Activated T-helper 9 cell treated with anti-CD3 and anti-CD28 coated beads, Interleukin-2, amount 50 U/mL, for 16 hours (primary cell): ENCODE measurements around the gene ARPC4.

Experiments
- DNase-seq: peaks from one replicate; pipeline ENCODE4 v3.0.0-alpha.2; 2020; ENCODE audit warnings: low read depth

The ARPC4 gene

DNA sequence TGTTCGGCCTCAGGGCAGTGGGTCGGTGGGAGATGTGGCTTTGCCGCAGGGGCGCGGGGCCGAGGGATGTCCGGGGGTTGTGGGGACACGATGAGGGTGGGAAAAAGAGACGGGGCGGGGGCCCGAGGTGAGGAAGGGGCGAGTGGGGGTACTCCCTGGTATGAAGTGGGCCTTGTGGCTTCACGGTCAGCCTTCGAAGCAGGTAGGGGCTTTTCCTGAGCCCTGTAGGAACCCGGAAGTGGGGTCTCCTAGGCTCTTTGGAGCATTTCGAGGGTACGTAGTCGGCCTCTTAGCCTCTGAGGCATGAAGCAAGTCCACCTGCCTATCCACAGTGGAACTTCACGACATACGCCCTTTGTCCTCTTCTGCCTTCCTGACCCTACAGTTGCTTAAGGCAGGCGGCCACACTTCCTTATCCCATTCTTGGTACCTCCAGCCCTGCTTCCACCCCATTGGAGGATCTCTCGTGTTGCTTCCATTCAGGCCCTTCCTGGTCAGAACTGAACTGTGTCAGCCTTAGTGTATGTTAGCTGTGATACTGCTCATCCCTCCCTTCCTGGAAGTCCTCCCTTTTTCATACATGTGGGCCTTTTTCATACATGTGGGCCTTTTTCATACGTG is 389 bp downstream of the ARPC4 start:
- DNase-seq = no peak

DNA sequence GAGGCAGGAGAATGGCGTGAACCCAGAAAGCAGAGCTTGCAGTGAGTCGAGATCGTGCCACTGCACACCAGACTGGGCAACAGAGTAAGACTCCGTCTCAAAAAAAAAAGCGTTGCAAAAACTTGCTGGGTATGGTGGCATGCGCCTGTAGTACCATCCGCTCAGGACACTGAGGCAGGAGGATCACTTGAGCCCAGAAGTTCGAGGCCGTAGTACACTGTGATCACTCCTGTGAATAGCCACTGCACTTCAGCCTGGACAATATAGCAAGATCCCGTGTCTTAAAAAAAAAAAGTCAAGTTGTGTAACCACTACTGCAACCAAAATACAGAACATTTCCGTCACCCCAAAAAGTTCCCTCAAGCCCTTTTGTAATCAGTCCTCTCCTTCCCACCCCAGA is 1.5 kb downstream of the ARPC4 start:
- DNase-seq = no peak

DNA sequence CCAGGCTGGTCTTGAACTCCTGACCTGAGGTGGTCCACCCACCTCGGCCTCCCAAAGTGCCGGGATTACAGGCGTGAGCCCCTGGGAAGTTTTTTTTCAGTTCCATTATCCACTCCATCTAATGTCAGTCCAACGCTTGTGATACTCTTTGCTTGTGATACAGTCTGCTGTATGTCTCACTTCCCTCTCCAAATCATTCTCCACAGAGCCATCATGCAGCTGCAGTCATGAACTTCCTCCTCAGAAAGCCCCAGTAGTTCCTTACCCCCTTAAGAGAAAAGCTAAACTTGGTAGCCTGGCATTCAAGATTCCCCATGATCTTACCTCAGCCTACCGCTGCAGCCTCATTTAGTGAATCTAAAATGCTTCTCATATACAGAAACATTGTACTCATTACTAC is 2.3 kb downstream of the ARPC4 start:
- DNase-seq = no peak

DNA sequence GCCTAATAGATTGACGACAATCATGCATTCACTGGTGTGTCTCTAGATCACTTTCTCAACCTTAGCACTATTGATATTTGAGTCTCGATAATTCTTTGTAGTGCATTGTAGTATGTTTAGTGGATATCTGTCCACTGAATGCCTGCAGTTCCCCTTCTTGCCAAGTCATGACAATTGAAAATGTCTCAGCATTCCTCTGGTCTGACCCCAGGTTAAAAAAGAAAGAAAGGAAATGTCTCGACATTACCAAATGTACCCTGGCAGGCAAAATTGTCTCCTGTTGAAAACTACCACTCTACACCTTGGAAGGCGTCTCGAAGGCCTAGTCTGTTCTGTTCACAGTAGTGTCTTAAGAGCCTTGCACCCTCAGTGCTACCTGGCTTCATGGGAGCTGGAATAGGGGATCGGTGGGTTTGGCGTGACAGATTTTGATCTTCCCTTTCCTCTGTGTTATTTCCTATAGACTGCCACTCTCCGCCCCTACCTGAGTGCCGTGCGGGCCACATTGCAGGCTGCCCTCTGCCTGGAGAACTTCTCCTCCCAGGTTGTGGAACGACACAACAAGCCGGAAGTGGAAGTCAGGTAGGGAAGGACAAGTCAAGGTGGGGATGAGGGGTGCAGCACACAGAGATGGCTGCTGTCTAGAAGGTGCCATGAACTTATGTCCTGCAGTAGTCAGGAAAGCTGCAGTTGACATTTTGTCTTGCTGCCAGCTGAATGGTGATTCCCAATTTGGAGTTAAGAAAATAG is 4.5 kb downstream of the ARPC4 start:
- no peak for DNase-seq

DNA sequence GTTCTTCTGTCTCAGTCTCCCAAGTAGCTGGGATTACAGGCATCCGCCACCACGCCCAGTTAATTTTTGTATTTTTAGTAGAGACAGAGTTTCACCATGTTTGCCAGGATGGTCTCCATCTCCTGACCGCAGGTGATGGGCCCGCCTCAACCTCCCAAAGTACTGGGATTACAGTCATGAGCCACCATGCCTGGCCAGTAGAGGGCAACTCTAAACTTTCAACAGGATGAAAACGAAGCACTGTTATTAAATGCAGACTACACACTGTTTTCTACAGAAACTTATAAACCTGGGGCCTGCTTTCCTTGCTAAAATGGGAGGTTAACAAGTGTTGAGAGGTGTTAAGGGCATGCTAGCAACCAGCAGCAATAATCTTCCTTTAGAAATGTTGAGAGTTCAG is 7.6 kb downstream of the ARPC4 start:
- DNase-seq = no peak

DNA sequence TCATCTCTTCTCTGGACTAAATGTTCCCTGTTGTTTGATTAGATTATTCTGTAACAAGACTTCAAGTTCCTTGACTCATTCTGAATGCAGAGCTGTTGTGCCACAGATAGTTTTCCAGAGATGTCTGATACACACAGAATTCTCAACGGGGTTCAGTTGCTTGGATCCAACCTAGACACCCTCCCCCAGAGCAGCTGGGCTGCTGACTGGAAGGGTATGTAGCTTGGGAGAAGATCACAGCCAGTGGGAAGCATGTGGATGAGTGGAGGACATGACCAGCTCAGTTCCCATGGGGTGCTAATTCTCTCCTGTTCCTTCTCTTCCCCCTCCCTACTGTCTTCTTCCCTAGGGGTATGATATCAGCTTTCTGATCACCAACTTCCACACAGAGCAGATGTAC is 10.6 kb downstream of the ARPC4 start:
- DNase-seq = no peak

DNA sequence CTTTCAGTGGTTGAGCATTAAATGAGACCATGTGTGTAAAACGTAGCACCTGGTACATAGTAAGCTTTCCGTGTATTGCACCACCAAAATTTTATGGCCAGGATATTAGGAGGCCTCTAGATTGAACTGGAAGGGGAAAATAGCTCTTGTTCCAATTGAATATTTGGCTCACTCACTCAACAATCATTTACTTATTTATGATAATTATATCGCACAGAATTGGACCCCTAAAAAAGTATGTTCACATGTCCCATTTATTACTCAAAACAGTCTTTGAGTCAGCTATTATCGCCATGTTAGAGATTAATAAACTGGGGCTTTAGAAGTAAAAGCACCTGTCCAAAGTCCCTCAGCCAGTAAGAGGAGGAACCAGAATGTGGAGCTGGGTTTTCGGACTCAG is 12.1 kb downstream of the ARPC4 start:
- no peak for DNase-seq

DNA sequence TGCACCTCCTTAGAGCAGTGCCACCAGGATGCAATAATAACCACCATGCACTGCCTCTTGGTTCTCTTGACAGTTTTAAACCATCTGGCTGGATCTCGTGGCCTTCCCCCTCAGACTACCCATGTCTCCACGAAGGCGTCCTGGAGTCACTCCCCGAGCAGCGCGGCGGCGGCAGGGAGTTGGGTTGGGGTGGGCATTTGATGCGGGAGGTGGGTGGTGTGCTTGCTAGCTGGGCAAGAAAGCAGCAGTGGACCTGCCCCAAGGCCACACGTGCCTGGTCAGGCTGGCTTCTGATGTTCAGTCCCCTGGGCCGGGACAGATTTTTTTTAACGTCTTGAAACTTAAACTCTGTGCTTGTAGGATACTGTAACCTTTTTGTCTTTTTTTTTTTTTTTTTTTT is 13.3 kb downstream of the ARPC4 start:
- no peak for DNase-seq

DNA sequence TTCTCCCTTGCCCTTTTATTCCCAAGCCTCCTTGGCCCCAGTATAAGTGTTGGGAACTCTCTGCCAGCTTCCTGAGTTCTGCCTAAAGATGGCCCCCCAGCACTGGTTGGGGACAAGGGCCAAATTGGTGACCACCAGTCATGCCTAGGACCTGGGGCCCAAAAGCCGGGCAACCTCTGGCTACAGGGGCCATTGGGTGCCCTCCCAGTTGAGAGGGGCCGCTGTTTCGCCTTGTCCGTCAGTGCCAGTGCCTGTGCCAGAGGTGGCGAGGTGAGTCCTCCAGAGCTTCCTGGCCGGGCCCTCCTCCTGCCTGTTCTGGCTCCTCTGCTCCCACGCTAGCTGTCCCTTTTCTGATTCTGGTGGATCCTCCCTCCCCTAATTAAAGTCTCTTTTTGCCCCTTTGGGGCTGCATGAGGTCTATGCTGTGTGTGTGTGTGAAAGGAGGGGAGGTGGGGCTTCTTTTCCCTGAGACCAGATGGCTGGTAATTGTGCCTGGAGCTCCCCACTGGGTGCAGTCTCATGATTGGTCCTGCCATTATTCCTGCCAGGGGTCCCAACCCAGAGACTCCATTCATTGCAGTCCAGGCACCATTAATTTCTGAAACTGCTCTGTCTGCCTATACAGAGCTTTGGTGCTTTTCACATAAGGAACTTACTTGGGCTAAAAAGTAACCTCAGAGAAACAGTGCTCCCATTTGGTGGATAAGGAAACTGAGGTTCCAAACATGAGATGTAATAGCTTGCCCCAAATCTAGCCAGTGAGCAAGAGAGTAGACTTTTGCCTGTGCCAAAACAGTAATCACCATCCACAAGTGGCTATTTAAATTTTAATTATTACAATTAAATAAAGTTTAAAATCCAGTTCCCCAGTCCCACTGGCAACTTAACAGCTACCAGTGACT is 14.1 kb downstream of the ARPC4 start:
- DNase-seq = no peak

DNA sequence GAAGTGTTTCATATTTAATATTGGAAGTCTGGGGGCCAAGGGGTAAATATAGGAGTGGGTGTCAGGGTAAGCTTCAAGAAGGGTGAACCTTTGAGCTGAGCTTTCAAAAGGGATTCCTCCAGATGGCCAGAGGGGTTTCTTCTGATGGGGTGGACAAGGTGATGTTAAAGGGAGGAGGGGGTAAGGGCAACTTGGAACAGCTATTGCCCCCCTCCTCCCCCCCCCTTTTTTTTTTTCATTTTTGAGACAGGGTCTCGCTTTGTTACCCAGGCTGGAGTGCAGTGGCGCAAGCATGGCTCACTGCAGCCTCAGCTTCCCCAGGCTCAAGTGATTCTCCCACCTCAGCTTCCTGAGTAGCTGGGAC is 15.1 kb downstream of the ARPC4 start:
- no peak for DNase-seq

DNA sequence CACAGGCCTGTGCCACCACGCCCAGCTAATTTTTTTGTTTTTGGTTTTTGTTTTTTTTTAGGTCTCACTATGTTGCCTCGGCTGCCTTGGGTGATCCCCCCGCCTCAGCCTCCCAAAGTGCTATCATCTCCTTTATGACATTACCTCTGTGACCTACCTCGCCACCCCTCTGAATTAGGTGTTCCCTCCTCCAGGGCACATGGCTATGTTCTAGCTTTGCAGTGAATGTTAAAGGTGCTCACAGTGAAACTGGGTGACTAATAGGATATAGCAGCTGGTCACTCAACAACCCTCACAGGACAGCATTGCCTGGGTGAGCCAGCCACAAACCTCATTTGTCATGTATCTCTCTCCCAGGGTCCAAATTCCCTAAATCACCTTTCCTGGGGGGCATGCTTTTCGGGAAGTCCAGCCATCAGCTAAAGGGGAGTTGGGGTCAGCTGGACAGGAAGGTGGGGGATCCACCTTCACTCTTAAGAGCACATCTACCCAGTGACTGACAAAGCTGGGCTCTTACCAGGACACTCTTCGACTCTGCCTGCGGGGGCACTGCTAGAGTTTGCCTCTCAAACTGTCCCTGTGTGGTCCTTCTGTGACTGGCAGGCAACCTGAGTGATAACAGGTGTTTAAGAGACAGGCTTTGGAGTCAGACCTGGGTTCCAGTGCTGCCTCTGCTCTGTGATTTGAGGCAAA is 15.6 kb downstream of the ARPC4 start:
- DNase-seq = peak; percentile 27

DNA sequence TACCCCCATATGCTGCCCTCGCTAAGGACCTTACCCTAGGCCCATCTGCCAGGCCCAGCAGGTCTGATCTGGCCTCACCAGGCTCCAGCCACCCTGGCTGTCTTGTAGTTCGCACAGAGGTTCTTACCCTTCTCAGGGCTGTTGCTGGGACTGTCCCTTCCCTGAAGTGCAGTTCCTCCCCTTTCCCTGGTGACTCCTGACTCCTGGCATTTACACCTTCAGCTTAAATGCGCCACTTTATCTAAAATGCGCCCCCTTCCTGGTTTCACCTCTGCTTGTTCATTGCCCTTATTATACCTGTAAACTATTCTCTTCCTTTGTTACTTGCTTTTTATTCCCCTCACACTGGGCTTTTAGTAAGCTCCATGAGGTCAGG is 16.3 kb downstream of the ARPC4 start:
- no peak for DNase-seq

DNA sequence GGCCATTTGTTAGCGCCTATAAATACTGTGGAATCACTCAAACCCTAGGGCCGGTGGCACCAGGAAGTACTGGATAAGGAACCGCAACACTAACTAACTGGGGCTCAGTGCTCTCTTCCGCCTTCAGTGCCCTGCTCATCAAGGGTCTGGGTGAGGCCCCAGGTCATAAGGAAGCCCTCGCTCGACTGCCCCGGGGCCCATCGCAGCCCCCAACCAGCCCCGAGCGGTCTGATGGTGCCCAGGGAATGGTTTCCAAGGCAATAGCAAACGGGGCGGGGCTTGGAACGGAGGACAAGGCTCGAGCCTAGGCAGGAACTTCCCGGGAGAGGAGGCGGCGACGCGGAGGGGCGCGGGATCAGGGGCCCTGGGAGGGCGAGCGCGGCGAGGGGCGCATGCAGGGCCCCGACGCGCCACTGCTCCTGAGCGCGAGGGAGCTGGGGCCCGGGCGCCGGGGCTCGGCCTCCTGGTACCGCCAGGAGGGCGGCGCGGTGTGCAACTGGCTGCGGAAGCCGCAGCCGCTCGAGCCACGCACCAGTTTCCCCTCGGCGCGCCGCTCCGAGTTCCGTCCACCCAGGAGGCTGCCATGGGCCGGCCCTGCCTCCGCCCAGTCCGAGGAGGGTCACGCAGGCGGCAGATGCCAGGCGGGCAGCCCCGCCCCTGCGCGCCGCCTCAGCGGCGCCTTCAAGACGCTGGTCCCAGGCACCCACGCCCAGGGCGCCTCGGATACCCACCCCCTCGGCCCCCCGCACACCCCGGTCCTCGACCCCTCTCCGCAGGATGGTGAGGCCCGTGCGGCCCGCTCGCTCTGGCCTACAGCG is 16.9 kb downstream of the ARPC4 start, which contains the start of gene TTLL3:
TTLL3 (plus strand) TSS at position 648 of the 818 bp plus-strand sequence. CDS start 400 bp downstream, outside the sequence.
- DNase-seq = peak; percentile 29

DNA sequence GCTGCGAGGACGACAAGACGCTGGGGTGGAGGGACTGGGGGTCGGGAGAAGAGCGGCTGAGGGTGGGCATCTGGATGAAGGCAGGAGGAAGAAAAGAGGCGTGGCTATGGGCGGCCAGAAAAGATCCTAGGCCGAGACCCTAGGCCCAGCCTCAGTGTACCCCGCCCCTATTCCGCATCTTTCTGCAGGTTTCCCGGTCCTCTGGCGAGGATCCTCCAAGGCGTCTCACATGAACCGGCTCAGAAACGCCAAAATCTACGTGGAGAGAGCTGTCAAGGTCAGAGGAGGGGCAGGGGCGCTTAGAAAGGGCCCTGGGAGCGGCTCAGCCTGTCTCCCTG is 17.5 kb downstream of the ARPC4 start:
- no peak for DNase-seq

DNA sequence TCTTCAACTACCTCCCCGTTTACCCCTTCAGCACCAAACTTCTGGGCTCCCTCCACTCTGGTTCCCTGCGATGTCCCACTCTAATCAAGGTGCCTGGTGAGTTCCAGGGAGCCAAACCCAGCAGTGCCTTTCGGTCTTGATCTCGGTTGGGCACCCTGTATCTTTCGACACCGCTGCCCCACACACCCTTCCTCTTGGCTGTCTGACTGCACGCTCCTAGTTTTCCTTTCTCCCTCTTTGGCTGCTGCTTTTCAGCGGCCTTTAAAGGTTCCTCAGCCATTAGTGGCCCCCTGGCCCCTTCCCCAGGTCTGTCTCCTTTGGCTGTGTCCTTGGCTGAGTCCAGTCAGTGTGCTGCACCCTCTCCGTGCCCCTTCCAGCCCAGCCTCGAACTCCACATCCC is 18.0 kb downstream of the ARPC4 start:
- DNase-seq = no peak

DNA sequence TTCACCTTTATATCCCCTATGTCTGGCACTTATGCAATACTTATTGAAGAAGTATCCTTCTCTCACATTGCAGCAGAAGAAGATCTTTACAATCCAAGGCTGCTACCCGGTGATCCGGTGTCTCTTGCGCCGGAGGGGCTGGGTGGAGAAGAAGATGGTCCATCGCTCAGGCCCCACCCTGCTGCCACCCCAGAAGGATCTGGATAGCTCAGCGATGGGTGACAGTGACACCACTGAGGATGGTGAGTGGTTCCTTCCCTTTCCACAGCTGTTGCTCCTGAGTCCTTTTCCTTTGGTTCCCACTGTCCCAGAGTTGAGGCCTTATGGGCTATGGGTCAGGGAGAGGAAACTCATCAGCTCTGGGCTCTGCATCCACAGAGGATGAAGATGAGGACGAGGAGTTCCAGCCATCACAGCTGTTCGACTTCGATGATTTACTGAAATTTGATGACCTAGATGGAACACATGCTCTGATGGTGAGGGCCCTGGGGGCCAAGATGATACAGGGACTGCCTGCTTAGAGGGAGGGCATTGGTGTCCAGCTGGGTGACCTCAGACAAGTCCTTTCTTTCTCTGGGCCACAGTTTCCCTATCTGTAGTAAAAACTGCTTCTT is 20.1 kb downstream of the ARPC4 start:
- no peak for DNase-seq

DNA sequence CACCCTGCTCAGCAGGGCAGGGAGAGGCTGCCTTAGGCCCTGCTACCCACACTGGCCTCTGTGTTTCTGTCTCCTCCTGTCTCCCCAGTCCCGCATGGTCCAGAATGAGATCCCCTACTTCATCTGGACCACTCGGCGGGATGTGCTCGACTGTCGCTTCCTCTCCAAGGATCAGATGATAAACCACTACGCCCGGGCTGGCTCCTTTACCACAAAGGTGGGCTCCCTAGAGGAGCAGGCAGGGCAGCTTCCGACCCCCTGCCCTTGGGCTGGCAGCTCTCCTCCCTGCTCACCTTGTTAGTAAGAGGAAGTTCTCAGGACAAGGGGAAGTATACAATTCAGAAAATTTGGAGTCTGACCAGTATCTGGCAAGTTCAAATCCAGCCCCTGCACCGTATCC is 23.1 kb downstream of the ARPC4 start:
- DNase-seq = no peak

DNA sequence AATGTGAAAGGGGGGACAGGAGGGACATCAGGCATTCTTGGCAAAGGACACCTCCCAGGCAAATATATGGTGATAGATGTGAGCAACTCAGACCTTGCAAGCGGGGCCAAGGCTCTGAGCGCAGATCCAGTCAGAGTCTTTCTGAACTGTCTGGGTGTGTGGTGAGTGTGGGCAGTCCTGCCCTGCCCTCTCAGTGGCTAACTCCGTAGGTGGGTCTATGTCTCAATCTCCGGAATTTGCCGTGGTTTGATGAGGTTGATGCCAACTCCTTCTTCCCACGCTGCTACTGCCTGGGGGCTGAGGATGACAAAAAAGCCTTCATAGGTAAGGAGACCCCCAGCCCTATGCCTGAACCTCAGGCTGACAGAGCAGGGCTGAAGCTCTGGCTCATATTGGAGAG is 24.6 kb downstream of the ARPC4 start:
- no peak for DNase-seq

DNA sequence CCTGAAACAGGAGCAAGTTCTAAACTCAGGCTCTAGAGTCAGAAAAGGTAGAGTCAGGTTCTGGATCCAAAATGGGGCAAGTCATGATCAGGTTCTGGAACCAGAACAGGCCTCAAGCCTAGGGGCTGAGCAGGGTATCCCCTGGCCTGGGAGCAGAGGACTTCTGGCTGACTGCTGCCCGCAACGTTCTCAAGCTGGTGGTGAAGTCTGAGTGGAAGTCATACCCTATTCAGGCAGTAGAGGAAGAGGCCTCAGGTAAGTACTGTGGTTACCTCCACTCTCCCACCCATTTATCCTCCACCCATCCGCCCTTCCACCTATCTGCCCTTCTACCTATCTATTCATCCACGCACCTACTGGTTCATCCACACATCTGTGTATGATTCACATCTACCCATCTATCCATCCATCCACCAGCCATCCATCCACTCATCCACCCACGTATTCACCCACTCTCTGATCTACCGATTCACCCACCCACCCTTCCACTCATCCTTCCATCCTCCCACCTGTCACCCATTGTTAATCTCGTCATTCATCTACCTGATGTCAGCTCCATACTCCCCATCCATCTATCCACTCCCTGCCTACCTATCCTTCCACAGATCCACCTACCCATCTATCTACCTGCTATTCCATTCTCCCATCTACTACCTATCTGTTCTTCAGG is 25.9 kb downstream of the ARPC4 start:
- no peak for DNase-seq

DNA sequence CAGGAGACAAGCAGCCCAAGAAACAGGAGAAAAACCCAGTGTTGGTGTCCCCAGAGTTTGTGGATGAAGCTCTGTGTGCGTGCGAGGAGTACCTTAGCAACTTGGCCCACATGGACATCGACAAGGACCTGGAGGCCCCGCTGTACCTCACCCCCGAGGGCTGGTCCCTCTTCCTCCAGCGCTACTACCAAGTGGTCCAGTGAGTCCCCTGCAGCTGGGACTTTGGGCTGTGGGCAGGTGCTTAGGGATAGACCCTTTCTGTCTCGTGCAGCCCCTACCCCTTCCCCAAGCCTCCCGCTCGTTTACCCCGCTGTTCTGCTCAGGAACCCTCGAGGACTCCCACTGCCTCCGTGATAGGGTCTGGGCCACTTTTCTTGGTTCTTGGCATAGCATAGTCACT is 27.7 kb downstream of the ARPC4 start:
- DNase-seq = no peak

DNA sequence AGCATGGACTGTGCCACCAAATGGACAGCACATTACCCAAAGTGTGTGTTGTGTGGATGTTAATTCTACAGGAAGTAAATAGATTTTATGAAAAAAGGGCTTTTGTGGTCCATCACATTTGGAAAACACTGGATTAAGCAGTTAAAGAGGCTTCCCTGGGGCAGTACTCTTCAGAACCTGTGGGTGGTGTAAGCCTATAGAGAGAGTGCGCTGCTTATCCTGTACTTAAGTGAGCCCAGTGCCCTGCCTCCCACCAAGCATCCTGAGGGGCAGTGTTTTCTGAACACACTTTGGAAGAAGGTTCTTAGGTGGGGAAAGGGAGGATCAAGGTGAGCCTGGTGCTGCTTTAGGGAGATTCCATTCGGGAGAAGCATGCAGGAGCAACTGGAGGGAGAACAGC is 28.1 kb downstream of the ARPC4 start:
- DNase-seq = no peak
